Psoas muscle (tissue), 8 donors: ENCODE measurements around the gene ULBP1. TPM values are rescaled to one million over a fixed set of nuclear protein-coding genes. Genes with fewer than 3 reads are reported as not detected.
"Not testable (repeated sequence)": the region's sequence is repeated elsewhere in the genome, so short reads cannot be mapped to it uniquely, and the experiment has no call there.

Experiments used
- ATAC-seq, 4 donors: fragments of 200-7000 bp; cut with Tn5 transposase; one replicate each; pipeline ENCODE4 v1.9.1; 2020; ENCODE audit warnings: moderate library complexity in 3 of 4, mild to moderate bottlenecking in 2 of 4
- DNase-seq, 2 donors: peaks; one replicate each; pipeline ENCODE4 v3.0.0-alpha.2; 2020
- H3K27ac ChIP-seq: fragments of 200-600 bp; one replicate; pipeline ENCODE4 v1.8.0; 2022
- H3K27me3 ChIP-seq, 3 donors: fragments of 200-600 bp in 1 of 3; one replicate each; pipeline versions ENCODE4 v1.6.1 to v1.8.0; 2013 to 2022; ENCODE audit warnings: low read length in 2 of 3, mild to moderate bottlenecking in 2 of 3, moderate library complexity in 1 of 3; ENCODE audit not compliant: insufficient read depth in 3 of 3
- H3K36me3 ChIP-seq, 2 donors: fragments of 200-600 bp in 1 of 2; one replicate each; pipeline versions ENCODE4 v1.6.1 to v1.8.0; 2013 to 2022; ENCODE audit warnings: low read depth in 1 of 2, mild to moderate bottlenecking in 1 of 2, moderate library complexity in 1 of 2; ENCODE audit not compliant: insufficient read depth in 1 of 2
- H3K4me1 ChIP-seq: fragments of 200-600 bp; one replicate; pipeline ENCODE4 v1.8.0; 2022
- H3K4me3 ChIP-seq: fragments of 200-600 bp; one replicate; pipeline ENCODE4 v1.8.0; 2022; ENCODE audit warnings: mild to moderate bottlenecking
- H3K9me3 ChIP-seq: fragments of 200-600 bp; one replicate; pipeline ENCODE4 v1.8.0; 2022
- CTCF ChIP-seq: fragments of 200-600 bp; IDR thresholded peaks from one replicate; pipeline ENCODE4 v1.8.0; 2022; ENCODE audit warnings: antibody characterized with exemption
- WGBS, 3 donors: extraction: QIAGEN DNeasy Blood & Tissue Kit; methylation state at CpG; one replicate each; pipeline versions ENCODE4 v1.1.6 to v1.1.7; 2013; 5-methylcytosine and 5-hydroxymethylcytosine counted together
- intact Hi-C, 2 donors: fragments of 100-400 bp; cut with DNase I; formaldehyde crosslinking; loops; one replicate each; pipeline versions ENCODE4 v1.11.0 to v1.14.2; 2022
- polyA plus RNA-seq, 3 donors: library from polyadenylated mRNA; stranded (reverse); fragments of 200-250 nt; gene quantifications; one replicate each; pipeline ENCODE4 v1.2.3, GENCODE V29; 2013
- total RNA-seq, 4 donors: library from RNA; stranded (reverse); fragmentation: NEBNext Ultra II Directional in 2 of 4; extraction: Animal tissue kit (Norgen Biotek cat#: 25700) in 2 of 4; gene quantifications; one replicate each; pipeline versions ENCODE4 v1.2.1 to v1.2.4, GENCODE V29; 2021 to 2023
- donor health status: healthy with polysubstance abuse.
- donor health status: DM: no; HTN: no; CAD: no; lungs with moderate emphysema.
- donor health status: Bipolar disorder and iron deficiency.
- donor health status: healthy.
- donor health status: DM: yes; HTN: yes; CAD: no.
- donor health status: DM: no; HTN: no; CAD: no.
- donor health status: DM: no; HTN: no; CAD: no.
- donor health status: DM: yes; HTN: yes; CAD: no.

Gene ULBP1
- total and polyA plus RNA-seq, 7 donors, result 0.03 to 0.12 (median 0.10) TPM

DNA sequence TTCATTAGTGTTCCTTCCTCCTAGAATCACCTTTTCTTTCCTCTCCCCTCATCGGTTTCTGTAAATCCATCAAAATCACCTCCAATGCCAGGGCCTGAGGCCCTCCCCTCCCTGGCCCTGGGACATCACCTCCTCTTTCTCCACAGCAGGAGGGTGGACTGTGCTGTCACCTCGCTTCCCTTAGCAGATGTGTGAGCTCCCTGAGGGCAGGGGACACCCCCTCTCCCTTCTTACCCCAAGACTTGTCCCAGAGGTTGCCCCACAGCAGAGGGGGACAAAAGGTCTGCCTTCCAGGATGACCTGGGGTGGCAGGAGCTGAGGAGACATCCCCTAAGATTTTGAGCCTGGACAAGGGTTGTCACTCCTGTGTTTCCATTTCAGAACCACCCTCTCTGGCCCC lies 5.9 kb downstream of the ULBP1 start:
- 83 to 90% (median 88%) methylated on average over 2 of the region's 2 CpGs for whole genome bisulfite sequencing, 3 donors
- H3K27me3 ChIP-seq, result peaks cover 0 to 65% (median 18%) of the 10 kb centered on the region in 3 donors
- H3K9me3 ChIP-seq, result no peaks in the 10 kb centered on the region
- ATAC-seq (no peak), DNase-seq (no peak)
- H3K36me3 ChIP-seq, result no peaks in the 10 kb centered on the region
- peaks cover 3% of the 10 kb centered on the region for H3K4me1 ChIP-seq
- H3K27ac ChIP-seq, result no peak overlapping the region
- no peak for TF ChIP-seq CTCF
- intact Hi-C loops, result no loop called here
- H3K4me3 ChIP-seq, result no peak overlapping the region

GRCh38 chr6:149974394-149974793 lies 10.7 kb downstream of the ULBP1 start:
- H3K9me3 ChIP-seq, H3K4me3 ChIP-seq, intact Hi-C loops, H3K27ac ChIP-seq, H3K36me3 ChIP-seq, H3K4me1 ChIP-seq, DNase-seq, ATAC-seq: not testable (repeated sequence)
- WGBS, 3 donors, result 54 to 56% (median 55%) methylated on average over 6 of the region's 6 CpGs
- H3K27me3 ChIP-seq, result peaks cover 0 to 46% (median 5%) of the 10 kb centered on the region in 3 donors

DNA sequence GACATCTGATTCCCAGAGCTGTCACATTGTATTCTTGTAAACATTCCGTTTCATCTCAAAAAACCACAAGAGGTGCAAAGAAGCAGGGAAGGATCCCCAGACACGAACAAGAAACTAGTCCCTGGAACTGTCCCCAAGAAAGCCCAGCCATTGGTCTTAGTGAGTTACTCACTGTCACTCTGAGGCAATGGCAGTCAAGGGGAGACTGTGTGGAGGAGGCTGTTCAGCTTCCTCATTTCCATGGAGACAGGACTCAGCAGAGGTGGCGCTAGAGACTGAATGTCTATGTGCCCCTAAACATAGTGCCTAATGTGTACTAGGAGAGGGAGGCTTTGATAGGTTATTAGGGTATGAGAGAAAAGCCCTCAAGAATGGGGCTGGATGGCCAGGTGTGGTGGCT lies 11.1 kb downstream of the ULBP1 start:
- Histone ChIP-seq H3K9me3 (no peaks in the 10 kb centered on the region), H3K4me1 (no peaks in the 10 kb centered on the region), H3K27ac (no peak overlapping the region), H3K36me3 (no peaks in the 10 kb centered on the region), H3K4me3 (no peak overlapping the region), H3K27me3 (peaks cover 0 to 45% (median 5%) of the 10 kb centered on the region in 3 donors)
- no peak for ATAC-seq
- WGBS, 3 donors, result 42 to 46% (median 45%) methylated on average over 3 of the region's 3 CpGs
- TF ChIP-seq CTCF, result no peak
- intact Hi-C loops, result no loop called here
- DNase-seq, result no peak

DNA sequence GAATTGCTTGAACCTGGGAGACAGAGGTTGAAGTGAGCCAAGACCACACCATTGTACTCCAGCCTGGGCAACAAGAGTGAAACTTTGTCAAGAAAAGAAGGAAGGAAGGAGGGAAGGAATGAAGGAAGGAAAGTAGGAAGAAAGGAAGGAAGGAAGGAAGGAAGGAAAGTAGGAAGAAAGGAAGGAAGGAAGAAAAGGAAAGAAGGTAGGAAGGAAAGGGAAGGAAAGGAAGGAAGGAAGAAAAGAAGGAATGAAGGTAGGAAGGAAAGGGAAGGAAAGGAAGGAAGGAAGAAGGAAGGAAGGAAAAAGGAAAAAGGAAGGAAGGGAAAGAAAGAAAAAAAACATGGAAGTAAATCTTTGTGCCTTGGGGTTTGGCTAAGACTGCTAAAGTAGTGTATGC lies 11.7 kb downstream of the ULBP1 start:
- H3K4me3 ChIP-seq, result no peak overlapping the region
- intact Hi-C loops, result no loop called here
- TF ChIP-seq CTCF, result no peak
- no peaks in the 10 kb centered on the region for H3K36me3 ChIP-seq
- H3K27me3 ChIP-seq, result peaks cover 0 to 39% (median 5%) of the 10 kb centered on the region in 3 donors
- ATAC-seq, result no peak
- H3K27ac ChIP-seq, result no peak overlapping the region
- no peak for DNase-seq
- H3K9me3 ChIP-seq, result no peaks in the 10 kb centered on the region
- no peaks in the 10 kb centered on the region for H3K4me1 ChIP-seq

- 62 to 83% (median 82%) methylated on average over 4 of the region's 4 CpGs for WGBS, 3 donors
- TF ChIP-seq CTCF, result no peak
- intact Hi-C loops, result no loop called here
- Histone ChIP-seq H3K27ac (no peak overlapping the region), H3K9me3 (no peaks in the 10 kb centered on the region), H3K4me3 (no peak overlapping the region), H3K27me3 (peaks cover 0 to 55% (median 4%) of the 10 kb centered on the region in 3 donors), H3K36me3 (no peaks in the 10 kb centered on the region), H3K4me1 (no peaks in the 10 kb centered on the region)
- DNase-seq, result no peak
- ATAC-seq, result no peak
Measured at GRCh38 chr6:149977221-149977620, 13.5 kb downstream of the ULBP1 start.
